Measurements from ENCODE around the gene NUP214. TPM values are rescaled to one million over a fixed set of nuclear protein-coding genes. Genes with fewer than 3 reads are reported as not detected.

NUP214 gene
- polyA plus RNA-seq, 1 donor from 2014 or later = 15.0 TPM

DNA sequence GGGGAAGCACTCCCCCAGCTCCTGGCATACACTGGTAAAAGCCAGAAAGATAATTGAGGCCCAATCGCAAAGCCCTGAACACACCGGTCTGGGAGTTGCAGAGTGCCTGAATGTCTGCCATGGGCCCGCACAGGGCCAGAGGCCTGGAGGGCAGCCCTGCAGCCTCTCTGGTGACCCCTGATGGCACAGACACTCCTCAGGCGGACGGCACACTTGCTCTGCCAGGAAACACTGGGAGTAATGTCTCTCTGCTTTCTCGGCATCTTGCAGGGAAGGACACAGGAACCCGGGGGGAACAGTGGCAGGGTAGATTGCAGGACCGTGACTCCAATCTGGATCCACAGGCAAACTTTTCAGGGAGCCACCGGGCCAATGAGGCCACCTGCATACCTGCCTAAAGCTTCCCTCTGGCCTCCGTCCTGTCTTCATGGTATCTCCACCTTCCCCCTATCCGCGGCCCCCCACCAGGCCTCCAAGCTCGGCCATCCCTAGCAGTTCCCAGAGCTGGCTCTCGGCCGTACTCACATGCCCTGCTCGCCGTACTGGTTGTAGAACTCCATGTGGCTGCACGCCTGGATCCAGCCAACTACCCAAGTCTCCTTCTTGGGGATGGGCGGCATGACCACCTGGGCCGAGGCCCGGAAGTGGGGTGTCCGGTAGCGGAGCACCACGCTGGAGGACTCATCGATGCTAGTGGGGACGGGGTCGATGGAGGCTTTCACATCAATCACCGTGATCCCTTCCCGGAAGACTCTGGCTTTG lies 150.1 kb downstream of the NUP214 start:
- H3K27ac ChIP-seq (ENCODE audit: low read length) = no peak overlapping the region
- no peaks in the 10 kb centered on the region for H3K79me2 ChIP-seq (replicated peaks; ENCODE audit: insufficient read depth, low read length)
- no peaks in the 10 kb centered on the region for H3F3A ChIP-seq (ENCODE audit: insufficient read depth, low read length, poor library complexity, severe bottlenecking)
- peaks cover 25% of the 10 kb centered on the region for H3K27me3 ChIP-seq (ENCODE audit: insufficient read depth, low read depth, low read length)
- H3K9me2 ChIP-seq (ENCODE audit: insufficient read depth, low read length) = no peaks in the 10 kb centered on the region
- H2AFZ ChIP-seq (ENCODE audit: low read depth, low read length) = no peak overlapping the region
- no peaks in the 10 kb centered on the region for H4K20me1 ChIP-seq (ENCODE audit: insufficient read depth)
- no peaks in the 10 kb centered on the region for H3K36me3 ChIP-seq (ENCODE audit: insufficient read depth, low read length)
- no peak overlapping the region for H3K4me2 ChIP-seq (ENCODE audit: low read length)
- H3K9me3 ChIP-seq (ENCODE audit: low read length) = no peaks in the 10 kb centered on the region
- no peak overlapping the region for H3K4me3 ChIP-seq (ENCODE audit: low read length)
- no peak for TF ChIP-seq SMC3 (conservative IDR thresholded peaks at IDR 0.05; ENCODE audit: poor library complexity)
- no peak for TF ChIP-seq RAD21 (conservative IDR thresholded peaks at IDR 0.05)
- TF ChIP-seq, protein P1, sequence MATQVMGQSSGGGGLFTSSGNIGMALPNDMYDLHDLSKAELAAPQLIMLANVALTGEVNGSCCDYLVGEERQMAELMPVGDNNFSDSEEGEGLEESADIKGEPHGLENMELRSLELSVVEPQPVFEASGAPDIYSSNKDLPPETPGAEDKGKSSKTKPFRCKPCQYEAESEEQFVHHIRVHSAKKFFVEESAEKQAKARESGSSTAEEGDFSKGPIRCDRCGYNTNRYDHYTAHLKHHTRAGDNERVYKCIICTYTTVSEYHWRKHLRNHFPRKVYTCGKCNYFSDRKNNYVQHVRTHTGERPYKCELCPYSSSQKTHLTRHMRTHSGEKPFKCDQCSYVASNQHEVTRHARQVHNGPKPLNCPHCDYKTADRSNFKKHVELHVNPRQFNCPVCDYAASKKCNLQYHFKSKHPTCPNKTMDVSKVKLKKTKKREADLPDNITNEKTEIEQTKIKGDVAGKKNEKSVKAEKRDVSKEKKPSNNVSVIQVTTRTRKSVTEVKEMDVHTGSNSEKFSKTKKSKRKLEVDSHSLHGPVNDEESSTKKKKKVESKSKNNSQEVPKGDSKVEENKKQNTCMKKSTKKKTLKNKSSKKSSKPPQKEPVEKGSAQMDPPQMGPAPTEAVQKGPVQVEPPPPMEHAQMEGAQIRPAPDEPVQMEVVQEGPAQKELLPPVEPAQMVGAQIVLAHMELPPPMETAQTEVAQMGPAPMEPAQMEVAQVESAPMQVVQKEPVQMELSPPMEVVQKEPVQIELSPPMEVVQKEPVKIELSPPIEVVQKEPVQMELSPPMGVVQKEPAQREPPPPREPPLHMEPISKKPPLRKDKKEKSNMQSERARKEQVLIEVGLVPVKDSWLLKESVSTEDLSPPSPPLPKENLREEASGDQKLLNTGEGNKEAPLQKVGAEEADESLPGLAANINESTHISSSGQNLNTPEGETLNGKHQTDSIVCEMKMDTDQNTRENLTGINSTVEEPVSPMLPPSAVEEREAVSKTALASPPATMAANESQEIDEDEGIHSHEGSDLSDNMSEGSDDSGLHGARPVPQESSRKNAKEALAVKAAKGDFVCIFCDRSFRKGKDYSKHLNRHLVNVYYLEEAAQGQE (IDR thresholded peaks at IDR 0.05; ENCODE audit: borderline replicate concordance) = no peak
- TF ChIP-seq, protein P2, sequence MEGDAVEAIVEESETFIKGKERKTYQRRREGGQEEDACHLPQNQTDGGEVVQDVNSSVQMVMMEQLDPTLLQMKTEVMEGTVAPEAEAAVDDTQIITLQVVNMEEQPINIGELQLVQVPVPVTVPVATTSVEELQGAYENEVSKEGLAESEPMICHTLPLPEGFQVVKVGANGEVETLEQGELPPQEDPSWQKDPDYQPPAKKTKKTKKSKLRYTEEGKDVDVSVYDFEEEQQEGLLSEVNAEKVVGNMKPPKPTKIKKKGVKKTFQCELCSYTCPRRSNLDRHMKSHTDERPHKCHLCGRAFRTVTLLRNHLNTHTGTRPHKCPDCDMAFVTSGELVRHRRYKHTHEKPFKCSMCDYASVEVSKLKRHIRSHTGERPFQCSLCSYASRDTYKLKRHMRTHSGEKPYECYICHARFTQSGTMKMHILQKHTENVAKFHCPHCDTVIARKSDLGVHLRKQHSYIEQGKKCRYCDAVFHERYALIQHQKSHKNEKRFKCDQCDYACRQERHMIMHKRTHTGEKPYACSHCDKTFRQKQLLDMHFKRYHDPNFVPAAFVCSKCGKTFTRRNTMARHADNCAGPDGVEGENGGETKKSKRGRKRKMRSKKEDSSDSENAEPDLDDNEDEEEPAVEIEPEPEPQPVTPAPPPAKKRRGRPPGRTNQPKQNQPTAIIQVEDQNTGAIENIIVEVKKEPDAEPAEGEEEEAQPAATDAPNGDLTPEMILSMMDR (IDR thresholded peaks at IDR 0.05; ENCODE audit: poor library complexity, severe bottlenecking) = no peak
- TF ChIP-seq POLR2AphosphoS5 (IDR thresholded peaks at IDR 0.05) = no peak
- TF ChIP-seq MXI1 (conservative IDR thresholded peaks at IDR 0.05; ENCODE audit: poor library complexity, severe bottlenecking) = no peak
- no peak for TF ChIP-seq TAF1 (IDR thresholded peaks at IDR 0.05; ENCODE audit: low read depth)
- TF ChIP-seq EP300 (conservative IDR thresholded peaks at IDR 0.05; ENCODE audit: poor library complexity, severe bottlenecking) = no peak
- TF ChIP-seq EZH2 (IDR thresholded peaks at IDR 0.05; ENCODE audit: borderline replicate concordance, insufficient read depth, low read length, poor library complexity, severe bottlenecking) = no peak
- H3K9ac ChIP-seq (ENCODE audit: low read length) = no peak overlapping the region

DNA sequence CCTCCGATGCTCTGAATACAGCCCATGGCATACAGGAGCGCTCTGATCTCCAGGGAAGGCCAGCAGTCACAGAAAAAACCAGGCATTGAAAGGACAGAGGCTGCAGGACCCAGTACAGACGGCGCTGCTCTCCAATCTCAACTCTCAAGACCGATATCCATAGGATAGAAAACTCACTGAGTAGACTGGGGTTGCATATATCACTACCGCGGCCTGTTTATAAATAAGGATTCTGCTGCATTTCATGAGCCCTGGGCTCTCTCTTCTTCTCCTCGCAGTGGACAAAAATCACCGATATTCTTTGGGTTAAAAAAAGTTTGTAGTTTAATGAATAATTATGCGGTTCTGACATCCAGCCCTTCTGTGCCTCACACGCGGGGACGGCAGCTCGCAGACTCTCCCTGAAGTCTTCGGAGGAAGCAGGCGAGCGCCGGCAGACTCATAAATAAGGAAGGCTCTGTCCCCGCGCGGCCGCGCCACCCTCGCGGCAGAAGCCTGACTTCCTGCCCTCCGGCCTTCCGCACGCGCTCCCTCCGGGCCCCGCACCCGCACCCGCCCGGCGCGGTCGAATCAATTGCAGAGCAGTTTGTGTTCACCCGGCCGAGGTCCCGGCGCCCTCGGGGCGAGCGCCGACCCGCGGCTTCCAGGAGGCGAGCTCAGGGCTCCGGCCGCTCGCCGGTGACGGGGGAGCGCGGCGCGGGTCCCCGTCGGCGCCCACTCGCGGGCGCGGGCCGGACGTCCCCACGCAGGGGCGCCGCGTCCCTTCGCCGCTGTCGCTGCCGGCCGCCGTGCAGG lies 150.9 kb downstream of the NUP214 start, which contains the start of gene FAM78A:
Gene FAM78A, minus strand, starts transcription at position 417 of the 795 bp plus-strand sequence. Its CDS starts 331 bp downstream, at position 86.
- Histone ChIP-seq H3F3A (ENCODE audit: insufficient read depth, low read length, poor library complexity, severe bottlenecking) (no peaks in the 10 kb centered on the region), H3K27me3 (ENCODE audit: insufficient read depth, low read depth, low read length) (peaks cover 29% of the 10 kb centered on the region), H3K79me2 (replicated peaks; ENCODE audit: insufficient read depth, low read length) (no peaks in the 10 kb centered on the region), H3K9me2 (ENCODE audit: insufficient read depth, low read length) (no peaks in the 10 kb centered on the region), H3K4me2 (ENCODE audit: low read length) (no peak within 1 kb of the TSS), H2AFZ (ENCODE audit: low read depth, low read length) (no peak within 1 kb of the TSS), H3K36me3 (ENCODE audit: insufficient read depth, low read length) (no peaks in the 10 kb centered on the region), H3K9ac (ENCODE audit: low read length) (peak within 1 kb of the TSS; percentile 50), H4K20me1 (ENCODE audit: insufficient read depth) (no peaks in the 10 kb centered on the region), H3K27ac (ENCODE audit: low read length) (no peak within 1 kb of the TSS), H3K9me3 (ENCODE audit: low read length) (no peaks in the 10 kb centered on the region), H3K4me3 (ENCODE audit: low read length) (peak within 1 kb of the TSS; percentile 62)
- TF ChIP-seq EZH2 (IDR thresholded peaks at IDR 0.05; ENCODE audit: borderline replicate concordance, insufficient read depth, low read length, poor library complexity, severe bottlenecking) = peak; percentile 56
- no peak for TF ChIP-seq MXI1 (conservative IDR thresholded peaks at IDR 0.05; ENCODE audit: poor library complexity, severe bottlenecking)
